Hippocampal formation (tissue), 2 donors: ENCODE data around the gene AMMECR1.
"Not testable (repeated sequence)": the region's sequence is repeated elsewhere in the genome, so short reads cannot be mapped to it uniquely, and the experiment has no call there.

Source experiments
- DNase-seq, 2 donors: peaks; one replicate each; lab custom pipeline; 2025; lab: John Stamatoyannopoulos, UW

Gene AMMECR1

DNA sequence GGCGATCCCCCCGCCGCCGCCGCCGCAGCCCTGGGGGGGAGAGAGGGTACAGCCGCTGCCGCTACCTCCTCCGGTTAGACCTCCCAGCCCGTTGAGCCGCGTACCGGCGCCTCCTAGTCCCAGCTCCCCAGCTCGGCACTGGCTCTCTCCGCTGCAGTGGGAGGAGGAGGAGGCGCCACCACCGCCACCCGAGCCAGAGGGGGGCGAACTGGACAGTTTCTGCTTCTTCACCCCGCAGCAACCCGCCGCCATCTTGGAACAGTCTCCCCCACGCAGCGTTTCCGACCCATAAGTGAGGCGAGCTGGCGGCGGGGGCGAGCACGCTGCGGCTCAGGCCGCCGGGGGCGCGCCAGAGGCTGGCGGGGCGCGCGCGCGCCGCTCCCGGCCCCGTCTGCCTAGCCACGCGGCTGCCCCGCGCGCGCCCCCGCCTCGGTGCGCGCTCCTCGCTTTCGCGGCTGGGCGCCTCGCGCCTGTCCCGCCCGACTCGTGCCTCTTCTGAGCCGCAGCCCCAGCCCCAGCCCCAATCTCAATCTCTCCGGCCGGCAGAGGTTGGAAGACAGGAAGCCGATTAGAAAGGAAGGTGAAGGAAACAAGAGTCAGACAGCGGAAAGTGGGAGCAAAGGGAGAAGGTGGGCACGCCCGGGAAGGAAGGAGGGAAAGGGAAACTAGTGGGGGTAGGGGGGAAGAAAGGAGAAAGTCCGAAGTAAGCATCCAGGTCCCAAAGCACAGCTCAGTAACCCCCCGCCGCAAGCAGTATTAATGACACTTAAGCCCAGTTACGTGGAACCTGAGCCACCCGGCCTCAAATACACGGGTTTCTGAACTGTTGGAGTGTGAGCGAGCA is at the start of gene AMMECR1:
Gene AMMECR1 (minus strand): TSS at position 266 of the 844 bp plus-strand sequence. CDS start 14 bp downstream, at position 252.
- DNase-seq: peak; percentile 56 to 67

DNA sequence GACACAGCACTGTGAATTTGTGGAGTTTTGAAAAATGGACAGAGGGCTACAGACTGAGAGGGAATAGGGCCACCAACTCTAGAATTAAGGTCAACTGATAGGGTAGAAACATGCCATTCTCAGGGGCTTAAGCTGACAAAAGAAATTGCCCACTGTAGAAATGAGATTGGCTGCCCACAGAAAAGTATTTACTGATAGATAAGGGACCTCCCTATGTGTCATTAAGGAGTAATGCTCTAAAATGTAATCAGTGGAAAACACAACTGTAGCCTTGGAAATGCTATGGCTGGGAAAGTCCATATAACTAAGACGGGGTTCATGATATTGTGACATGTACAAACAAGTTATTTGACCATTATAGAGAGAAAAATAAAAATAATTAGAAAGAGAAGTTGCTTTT is 45.4 kb upstream of the AMMECR1 start:
- no peak for DNase-seq

DNA sequence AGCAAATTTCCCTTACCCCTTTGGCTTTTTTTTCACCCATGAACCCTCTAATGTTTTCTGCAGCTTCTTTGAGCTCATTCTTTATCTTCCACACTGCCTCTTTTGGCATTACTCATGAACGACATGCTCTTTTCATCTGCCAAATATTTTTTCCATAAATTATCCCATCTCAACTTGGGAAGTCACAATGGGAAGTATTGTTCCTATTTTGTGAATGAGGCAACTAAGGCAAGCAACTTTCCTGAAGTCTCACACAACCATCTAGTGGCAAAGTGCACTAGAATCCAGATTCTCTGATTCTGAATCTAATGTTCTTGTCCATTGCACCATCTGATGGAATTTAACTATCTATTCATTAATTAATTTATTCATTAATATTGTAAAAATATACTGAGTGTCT is 41.4 kb upstream of the AMMECR1 start:
- DNase-seq: peak in 1 of 2 donors; percentile 13

DNA sequence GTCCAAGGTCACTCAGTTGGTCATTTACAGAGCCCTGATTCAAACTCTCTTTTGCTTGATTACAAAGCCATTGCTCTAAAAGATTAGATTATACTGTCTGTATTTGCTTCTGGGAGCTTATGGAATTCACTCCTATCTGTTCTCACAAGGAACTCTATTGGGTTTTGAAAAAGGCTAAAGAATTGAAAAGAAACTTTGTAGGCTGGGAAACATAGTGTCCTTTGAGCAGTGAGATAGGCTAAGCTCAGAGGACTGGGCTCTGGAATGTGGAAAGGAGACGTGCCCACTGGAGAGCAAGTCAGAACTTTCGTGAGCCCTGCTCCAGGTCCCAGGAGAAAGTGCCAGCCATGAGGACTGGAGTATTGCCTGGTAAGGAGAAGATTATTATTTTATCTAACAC is 40.7 kb upstream of the AMMECR1 start, which contains the start of gene RTL9:
Gene RTL9 (plus strand): TSS at position 301 of the 400 bp plus-strand sequence. CDS start 91,770 bp downstream, outside the sequence.
- DNase-seq: no peak

DNA sequence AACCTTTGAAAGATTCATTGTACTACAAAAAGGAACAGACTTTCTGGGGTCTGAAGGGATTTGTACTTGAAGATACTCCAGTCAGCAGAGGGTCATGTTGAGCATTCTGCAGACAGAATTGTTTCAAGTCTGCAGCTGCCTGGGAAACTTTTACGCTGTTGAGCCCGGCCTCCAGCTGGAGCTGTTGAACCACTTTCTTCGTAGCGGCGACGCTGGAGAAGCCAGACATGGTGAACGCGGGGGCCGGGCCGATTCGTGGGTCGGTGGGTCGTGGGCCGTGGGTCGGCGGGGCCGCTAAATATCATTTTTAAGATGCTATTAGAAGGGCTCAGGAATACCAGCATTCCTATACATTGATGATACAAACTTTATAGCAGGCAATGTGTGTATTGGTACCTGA is 28.8 kb upstream of the AMMECR1 start:
- no peak for DNase-seq

DNA sequence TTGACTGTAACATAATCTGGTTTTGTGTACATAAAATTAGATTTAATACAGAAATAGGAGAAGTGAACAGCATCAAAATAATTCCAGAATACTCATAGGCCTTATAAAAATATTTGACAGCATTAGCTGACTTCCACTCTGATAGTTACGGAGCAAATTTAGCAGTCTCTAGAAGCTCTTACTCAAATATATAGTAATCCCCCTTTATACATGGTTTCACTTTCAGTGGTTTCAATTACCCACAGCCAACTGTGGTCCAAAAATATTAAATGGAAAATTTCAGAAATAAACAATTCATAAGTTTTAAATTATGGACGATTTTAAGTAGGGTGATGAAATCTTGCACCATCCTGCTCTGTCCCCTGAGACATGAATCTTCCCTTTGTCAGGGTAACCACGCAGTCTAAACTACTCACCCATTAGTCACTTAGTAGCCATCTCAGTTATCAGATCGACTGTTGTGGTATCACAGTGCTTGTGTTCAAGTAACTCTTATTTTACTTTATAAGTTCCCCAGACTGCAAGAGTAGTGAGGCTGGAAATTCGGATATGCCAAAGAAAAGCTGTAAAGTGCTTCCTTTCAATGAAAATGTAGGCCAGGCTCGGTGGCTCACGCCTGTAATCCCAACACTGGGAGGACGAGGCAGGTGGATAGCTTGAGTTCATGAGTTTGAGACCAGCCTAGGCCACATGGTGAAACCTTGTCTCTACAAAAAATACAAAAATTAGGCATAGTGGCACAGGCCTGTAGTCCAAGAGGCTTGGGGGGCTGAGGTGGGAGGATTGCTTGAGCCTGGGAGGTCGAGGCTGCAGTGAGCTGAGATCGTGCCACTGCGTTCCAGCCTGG is 23.5 kb upstream of the AMMECR1 start:
- DNase-seq: no peak

DNA sequence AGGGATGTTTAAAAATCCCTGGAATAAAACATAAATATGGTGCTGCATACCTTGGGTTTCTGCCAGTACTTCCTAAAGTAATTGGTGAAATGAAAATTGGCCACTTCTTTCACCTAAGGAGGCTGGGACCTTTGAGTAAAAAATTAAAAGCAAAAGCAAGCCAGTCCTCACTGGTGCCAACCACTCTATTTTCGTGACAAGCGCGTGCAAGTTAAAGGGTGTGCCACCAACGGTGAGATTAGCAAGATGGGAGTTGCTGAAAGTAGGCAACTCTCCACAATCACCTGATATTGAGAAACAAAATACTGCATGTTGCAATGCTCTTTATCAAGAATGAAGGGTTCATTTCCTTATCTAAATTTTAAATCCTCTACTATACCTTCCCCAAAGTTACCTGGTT is 21.1 kb upstream of the AMMECR1 start:
- DNase-seq: no peak

DNA sequence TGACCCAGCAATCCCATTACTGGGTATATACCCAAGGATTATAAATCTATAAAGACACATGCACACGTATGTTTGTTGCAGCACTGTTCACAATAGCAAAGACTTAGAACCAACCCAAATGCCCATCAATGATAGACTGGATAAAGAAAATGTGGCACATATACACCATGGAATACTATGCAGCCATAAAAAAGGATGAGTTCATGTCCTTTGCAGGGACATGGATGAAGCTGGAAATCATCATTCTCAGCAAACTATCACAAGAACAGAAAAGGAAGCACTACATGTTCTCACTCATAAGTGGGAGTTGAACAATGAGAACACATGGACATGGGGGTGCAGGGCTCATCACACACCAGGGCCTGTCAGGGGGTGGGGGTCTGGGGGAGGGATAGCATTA is 15.6 kb upstream of the AMMECR1 start:
- DNase-seq: not testable (repeated sequence)

DNA sequence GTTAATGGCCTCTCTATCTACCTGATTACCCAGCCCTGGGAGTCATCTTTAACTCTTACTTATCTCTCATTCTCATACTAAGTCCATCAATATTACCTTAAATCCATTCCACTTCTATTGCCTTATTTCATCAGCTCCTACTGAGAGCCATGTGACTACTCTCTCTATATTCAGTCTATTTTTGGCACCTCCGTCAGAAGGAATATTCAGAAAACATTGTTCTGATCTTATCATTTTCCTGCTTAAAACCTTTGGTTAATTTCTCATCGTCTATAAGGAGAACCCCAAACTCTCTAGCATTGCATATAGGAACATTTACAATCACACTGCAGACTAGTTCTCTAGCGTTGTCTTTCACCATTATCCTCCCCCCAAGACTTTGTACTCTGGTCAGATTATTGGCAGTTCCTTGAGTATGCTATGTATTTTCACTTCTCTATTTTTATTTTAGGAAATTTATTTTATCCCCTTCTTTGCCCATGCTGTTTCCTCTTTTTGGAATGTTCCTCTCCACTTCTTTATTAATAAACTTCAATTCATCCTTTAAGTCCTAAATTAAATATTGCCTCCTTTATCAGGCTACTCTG is 13.7 kb upstream of the AMMECR1 start:
- DNase-seq: no peak

DNA sequence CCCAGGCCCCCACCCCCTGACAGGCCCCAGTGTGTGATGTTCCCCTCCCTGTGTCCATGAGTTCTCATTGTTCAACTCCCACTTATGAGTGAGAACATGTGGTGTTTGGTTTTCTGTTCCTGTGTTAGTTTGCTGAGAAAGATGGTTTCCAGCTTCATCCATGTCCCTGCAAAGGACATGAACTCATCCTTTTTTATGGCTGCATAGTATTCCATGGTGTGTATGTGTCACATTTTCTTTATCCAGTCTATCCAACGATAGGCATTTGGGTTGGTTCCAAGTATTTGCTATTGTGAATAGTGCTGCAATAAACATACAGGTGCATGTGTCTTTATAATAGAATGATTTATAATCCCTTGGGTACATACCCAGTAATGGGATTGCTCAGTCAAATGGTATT is 10.7 kb upstream of the AMMECR1 start:
- not testable (repeated sequence) for DNase-seq

DNA sequence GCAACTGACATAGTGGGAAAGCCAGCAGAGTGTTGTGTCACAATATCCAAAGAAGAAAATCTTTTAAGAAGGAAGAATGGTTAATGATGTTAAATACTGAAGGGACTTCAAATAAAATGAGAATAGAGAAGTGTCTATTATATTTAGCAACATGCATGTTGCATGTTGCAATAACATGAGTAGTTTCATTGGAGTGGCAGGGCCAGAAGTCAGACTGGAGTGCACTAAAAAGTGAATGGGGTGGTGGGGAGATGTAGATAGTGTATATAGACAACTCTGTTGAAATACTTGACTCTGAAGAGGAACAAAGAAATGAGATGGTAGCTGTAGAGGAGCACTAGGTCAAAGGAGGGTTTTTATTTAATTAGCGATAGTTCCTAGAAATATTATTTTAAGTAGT is 9.5 kb upstream of the AMMECR1 start:
- DNase-seq: no peak

DNA sequence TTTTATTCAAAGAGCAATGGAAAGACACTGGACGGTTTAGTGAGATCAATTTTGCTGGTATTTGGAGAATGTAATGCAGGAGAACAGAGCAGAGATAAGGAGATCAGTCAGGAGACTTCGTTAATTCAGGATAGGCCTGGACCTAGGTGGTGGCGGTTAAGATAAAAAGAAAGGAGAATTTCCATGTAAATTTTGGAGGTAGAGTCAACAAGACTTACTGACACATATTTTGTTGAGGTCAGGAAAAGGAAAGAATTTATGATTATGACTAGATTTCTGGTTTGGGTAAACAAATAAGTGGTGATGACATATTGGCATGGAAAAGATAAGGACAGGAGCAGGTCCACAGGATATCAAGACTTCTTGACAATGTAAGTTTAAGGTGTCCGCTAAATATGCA is 8.8 kb upstream of the AMMECR1 start:
- no peak for DNase-seq

DNA sequence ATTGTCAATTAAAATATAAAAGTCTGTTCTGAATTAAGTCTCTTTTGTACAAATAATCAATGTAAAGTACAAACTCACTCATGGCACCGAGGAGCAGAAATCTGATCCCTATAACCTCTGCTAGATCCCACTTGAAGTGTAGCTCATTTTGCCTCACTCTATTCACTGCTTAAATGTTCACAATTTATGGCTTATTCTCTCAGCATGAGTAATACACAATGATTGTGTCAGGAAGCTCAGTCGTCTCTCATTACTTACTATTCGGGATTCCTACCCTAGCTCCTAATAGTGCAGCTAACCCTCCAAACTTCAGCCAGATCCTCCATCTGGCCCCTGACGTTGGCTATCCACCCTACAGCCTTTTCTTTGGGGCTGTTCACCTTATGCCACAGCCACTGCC is 4.7 kb upstream of the AMMECR1 start:
- no peak for DNase-seq

DNA sequence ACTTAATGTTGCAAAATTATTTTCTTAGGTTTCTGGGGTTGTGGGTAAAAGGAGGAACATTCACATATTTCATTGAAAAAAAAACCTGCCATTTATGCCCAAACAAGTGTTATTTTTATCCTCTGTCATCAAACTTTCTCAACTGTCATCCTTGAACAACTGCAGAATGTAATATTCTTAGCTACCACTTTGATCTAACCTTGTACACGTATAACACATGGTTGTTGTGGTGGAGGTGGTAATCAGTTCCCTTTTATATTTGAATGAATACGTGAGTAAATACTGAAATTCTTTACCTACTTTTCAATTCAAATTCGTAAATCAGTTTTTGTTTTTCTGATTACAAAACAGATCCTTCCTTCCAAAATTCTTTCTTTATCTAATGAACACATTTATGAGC is 3.8 kb upstream of the AMMECR1 start:
- no peak for DNase-seq

DNA sequence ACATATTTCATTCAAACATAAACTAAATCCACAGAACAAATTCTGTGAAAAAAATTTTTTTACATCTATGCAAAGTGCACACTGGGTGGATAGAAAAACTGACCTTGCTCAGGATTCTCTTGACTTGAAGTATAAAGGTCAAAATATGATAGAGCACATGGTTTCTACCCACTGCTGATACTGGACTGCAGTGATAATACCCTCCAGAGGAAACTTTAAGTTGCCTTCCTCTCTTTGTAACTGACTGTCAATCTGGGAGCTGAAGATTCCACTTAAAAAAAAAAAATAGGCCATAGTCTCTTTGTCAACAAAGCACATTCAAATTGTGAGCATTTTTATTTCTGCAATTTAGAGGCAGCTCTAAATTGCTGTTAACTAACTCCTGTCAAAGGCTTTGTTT is 3.2 kb upstream of the AMMECR1 start:
- DNase-seq: no peak

DNA sequence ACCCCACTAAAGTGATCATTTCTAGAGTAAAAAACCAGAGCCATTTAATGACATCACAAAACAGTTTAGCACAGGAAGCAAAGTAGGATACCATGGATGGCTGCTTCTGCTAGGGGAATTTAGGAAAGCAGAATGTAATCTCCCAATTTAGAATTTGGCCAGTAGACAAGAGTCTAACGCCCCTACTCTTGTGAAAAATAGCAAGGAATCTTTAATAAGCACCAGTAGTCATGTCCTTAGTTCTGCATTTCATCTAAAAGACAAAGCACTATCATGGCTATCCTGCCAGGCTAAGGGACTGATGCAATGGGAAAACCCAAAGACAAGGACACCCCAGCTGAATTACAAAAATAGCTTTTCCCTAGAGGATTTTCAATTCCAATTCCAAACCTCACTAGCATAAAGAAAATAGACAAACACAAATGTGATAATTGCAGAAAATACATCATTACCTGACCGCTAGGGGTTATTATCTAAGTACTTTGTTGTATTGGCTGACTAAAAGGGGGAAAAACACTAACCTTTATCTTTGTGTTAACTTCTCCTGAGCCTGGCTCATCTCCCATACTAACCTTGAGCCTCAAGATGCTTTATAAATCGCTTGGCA is 2.6 kb upstream of the AMMECR1 start:
- DNase-seq: no peak

DNA sequence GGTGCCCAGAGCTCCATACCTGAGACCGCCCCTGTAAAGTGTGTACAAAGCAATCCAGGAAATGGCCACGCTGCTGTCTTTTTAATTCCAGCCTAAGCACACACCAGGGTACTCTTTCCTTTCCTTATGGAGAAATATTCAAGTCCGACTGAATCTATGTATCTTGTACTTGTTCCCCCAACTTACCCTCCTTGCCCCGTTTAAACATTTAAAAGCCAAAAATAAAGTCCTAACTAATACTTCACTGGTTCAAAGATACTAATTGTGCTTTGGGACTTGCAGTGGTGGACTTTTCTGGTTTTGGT is 731 bp upstream of the AMMECR1 start:
- DNase-seq: no peak

DNA sequence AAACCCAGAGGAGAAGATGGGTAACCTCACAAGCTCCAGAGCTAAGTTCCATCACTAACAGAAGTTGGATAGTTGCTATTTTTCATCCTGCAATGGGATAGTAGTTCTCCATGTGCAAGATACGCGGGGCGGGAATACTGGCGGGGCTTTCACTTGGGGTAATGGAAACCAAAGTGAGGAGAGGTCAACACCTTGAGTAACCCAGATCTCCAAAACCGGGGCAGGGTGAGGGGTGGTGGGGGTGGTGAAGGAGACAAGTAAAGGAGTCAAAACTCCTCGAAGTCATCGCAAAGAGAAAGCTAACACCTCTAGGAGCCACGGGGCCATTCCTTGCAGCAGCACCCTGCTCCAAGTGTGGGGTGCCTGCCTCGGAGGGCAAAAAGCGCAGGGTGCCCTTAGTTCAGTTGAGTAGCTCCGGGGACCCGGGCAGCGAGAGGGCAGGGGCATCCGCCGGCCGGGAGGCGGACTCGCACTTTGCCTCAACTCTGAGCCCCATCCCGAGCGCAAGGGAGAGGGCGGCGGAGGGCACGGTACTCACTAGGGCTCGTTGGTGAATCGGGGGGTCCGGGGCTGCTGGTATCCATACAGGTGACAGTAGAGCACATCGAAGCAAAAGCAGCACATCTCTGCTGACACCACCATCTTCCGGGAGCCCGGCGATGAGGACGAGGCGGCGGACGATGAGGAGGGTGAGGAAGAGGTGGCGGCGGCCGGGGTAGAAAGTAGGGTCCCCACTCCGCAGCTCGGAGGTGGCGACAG is 645 bp downstream of the AMMECR1 start:
- peak in 1 of 2 donors; percentile 4 for DNase-seq

DNA sequence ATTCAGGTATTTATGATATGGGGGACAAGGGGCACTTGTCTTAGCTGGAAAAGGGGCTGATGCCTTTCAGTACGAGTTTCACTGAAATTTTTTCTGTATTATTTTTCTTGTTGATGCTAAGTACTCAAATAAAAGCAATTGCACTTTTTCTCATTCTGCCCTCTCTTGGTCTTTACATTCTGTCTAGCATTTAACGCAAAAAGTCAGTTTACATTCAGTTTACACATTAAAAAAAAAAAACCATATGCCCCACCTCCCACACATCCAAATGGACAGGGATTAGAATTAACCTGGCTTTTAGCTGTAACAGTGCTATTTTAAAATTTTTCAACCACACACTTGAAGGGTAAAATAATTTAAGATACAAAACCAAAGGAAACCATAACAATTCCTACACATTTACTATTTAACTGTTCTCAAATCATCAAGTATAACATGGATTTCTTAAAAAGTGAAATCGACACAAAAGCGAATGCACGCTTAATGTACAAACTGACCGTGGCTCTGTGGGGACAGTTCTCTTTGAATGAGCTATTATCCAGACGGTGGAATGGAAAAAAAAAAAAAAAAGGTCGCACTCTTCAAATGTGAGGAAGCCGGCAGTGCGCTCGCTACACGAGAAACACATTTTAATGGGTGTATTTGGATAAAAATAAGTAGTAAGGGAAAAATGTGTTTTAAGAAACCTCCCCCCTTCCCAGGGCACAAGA is 1.4 kb downstream of the AMMECR1 start:
- no peak for DNase-seq

DNA sequence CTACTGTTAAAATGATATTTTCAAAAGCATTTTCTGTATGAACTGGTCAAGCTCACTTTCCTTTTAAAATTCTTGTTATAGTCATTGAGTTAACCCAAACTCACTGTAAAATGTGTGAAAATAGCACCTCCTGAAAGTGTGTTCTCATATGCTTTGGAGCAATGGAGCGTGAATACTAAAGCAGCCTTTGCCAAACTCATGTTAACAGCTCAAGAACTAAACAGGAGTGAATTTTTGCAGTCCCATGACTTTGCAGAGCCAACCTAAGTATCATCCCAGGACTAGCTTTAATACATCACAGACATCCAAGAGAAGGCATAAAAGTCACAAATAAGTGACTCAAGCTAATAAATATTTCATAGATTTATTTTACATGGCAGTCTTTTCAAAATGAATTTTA is 2.3 kb downstream of the AMMECR1 start:
- DNase-seq: no peak
